Epithelial cell of esophagus (primary cell): Measurements from ENCODE around the gene KPTN.

Source experiments
- DNase-seq: peaks from one replicate; pipeline ENCODE4 v3.0.0; 2010; ENCODE audit warnings: low read depth
- H3K4me3 ChIP-seq: 2 replicates; pipeline ENCODE4 v1.5.1; 2011; ENCODE audit warnings: mild to moderate bottlenecking, low read length, control low read depth
- CTCF ChIP-seq: IDR thresholded peaks from 2 replicates; pipeline ENCODE4 v1.5.1; 2011; ENCODE audit warnings: low read depth, mild to moderate bottlenecking, low read length, control low read depth, inconsistent platforms; ENCODE audit not compliant: insufficient read depth; ENCODE audit errors: missing control alignments

Gene KPTN

DNA sequence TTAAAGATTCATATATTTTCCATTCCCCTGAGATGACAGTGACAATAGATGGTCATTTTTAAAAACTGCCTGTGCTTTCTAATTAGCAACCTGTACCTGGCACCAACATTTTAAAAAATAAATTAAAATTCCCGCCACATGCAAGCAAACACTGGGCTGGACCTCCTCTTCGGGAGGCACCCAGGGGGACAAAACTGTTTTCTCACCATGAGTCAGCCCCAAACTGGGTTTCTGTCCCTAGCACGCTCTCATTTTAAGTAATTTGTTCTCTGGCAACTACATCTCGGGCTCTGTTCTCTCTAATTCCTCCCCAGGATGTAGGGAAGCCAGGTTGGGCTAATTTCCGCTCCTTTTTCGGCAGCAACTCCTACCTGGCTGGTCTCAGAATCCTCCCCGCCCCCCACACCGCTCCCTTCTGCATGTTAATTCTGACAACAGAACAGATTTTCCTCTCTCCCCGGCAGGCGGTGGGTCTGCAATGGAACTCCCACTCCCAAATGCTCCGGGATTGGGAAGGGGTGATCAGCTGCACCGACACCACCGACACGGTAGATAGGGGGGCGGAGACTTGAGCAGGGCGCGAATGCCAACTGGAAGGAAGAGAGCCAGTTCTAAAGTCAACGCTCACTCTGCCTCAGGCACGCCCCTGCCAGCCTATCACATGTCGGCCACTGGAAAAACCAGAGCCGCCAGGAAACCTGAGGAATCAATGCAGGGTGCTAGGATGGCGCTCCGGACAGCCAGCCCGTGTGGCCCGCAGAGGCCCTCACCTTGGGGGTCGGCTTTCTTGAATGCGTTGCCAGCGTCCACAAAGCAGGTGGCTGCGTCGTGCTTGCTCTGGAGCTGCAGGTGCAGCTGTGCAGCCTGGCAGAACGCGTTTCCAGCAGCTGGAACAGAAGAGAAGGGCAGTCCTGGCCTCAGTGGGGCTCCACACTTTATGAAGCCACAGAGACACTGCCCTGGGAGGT lies 16.1 kb upstream of the KPTN start:
- DNase-seq, result peak; percentile 19
- H3K4me3 ChIP-seq, result no peak overlapping the region
- no peak for TF ChIP-seq CTCF

DNA sequence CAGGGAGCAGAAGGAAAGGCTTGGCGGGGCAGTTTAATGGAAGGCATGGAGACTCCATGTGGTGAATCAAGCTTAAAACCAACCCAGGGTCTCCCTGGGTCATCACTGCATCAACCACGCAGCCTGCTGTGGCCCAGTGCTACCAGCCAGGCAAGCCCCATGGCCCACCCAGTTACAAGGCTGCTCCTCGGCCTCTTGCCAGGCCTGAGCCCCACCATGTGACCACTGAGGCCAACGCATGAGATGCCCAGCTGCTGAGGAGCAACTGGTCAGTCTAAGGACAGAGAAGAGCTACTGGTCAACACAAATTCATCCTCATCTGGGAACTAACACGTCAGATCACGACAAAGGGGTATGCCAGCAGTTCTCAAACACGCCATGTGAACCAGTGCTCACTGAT lies 15.4 kb upstream of the KPTN start:
- no peak for DNase-seq
- TF ChIP-seq CTCF, result no peak

GRCh38 chr19:47498561-47498960 lies 14.5 kb upstream of the KPTN start:
- H3K4me3 ChIP-seq, result no peak overlapping the region
- DNase-seq, result no peak
- TF ChIP-seq CTCF, result no peak

More for the DNA sequence above, 15.4 kb upstream of the KPTN start:
- no peak overlapping the region for H3K4me3 ChIP-seq

GRCh38 chr19:47497821-47498520 lies 14.0 kb upstream of the KPTN start:
- no peak for DNase-seq
- H3K4me3 ChIP-seq, result no peak overlapping the region
- TF ChIP-seq CTCF, result no peak

GRCh38 chr19:47497050-47497766 lies 13.2 kb upstream of the KPTN start:
- no peak for DNase-seq
- no peak overlapping the region for H3K4me3 ChIP-seq
- TF ChIP-seq CTCF, result no peak

DNA sequence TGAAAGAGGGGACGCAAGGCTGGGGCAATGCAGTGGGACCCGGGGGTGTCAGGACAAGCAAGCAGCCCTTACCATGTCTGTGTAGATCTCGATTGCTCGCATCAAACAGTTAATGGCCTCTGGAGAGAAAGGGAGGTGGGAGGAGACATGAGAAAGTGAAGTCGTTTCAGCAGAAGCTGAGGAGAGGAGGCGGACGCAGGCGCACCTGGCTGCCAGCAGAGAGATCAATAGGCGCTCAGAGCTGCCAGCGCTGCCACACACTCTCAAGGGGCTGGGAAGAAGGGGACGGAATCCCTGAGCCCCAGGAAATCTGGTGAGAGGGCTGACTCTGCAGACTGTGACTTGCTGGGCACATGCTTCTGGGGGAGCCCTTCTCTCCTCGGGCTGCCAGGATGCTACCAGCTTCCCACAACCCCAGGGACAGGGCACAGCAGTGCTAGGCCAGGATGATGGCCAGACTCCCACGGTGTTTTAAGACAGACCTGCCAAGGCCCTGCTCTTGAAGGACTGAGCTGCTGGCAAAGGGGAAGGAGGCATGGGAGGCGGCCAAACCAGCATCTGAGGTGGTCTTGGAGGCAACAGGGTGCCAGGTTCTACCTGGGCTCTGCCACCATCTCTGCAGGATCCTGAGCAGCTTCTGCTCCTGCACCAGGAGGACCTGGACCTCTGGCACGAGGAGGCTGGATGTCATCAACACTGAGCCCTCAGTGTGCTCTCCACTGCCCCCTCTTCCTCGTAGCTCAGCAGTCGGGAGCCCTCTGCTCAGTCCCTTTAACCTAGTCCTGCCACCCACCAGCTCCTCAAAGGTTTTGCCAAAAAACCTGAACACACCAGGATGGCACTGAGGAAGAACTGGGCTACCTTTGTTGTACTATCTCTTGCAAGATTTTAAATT lies 11.7 kb upstream of the KPTN start:
- no peak overlapping the region for H3K4me3 ChIP-seq
- DNase-seq, result no peak
- TF ChIP-seq CTCF, result no peak
